GM18858 (cell line): ENCODE results near the gene FRMD3.
"Not testable (repeated sequence)": the region's sequence is repeated elsewhere in the genome, so short reads cannot be mapped to it uniquely, and the experiment has no call there.

Experiments
- ATAC-seq: cut with Tn5 transposase; IDR thresholded peaks from one replicate; pipeline ENCODE4 v1.9.1; 2021; ENCODE audit not compliant: unreplicated experiment

The FRMD3 gene

GRCh38 chr9:83396813-83397212 lies 141.4 kb downstream of the FRMD3 start:
- ATAC-seq, result no peak

GRCh38 chr9:83396342-83396741 lies 141.9 kb downstream of the FRMD3 start:
- no peak for ATAC-seq

GRCh38 chr9:83392228-83392627 lies 146.0 kb downstream of the FRMD3 start:
- ATAC-seq, result no peak

- no peak for ATAC-seq
These were observed 149.9 kb downstream of the FRMD3 start for GRCh38 chr9:83388346-83388745.

GRCh38 chr9:83387401-83388185 lies 150.6 kb downstream of the FRMD3 start:
- ATAC-seq, result no peak

GRCh38 chr9:83385317-83385716 lies 152.9 kb downstream of the FRMD3 start:
- ATAC-seq, result no peak

- no peak for ATAC-seq
These were observed 154.0 kb downstream of the FRMD3 start for GRCh38 chr9:83384214-83384613.

- ATAC-seq, result no peak
These were observed 155.2 kb downstream of the FRMD3 start for GRCh38 chr9:83383034-83383433.

GRCh38 chr9:83382421-83382820 lies 155.8 kb downstream of the FRMD3 start:
- no peak for ATAC-seq

GRCh38 chr9:83379045-83379444 lies 159.2 kb downstream of the FRMD3 start:
- no peak for ATAC-seq

GRCh38 chr9:83372957-83373356 lies 165.2 kb downstream of the FRMD3 start:
- no peak for ATAC-seq

GRCh38 chr9:83367326-83367725 lies 170.9 kb downstream of the FRMD3 start:
- ATAC-seq, result no peak

GRCh38 chr9:83362341-83362995 lies 175.7 kb downstream of the FRMD3 start:
- ATAC-seq, result no peak

- no peak for ATAC-seq
These were observed 179.2 kb downstream of the FRMD3 start for GRCh38 chr9:83359039-83359438.

- not testable (repeated sequence) for ATAC-seq
These were observed 179.7 kb downstream of the FRMD3 start for GRCh38 chr9:83358493-83358892.

- ATAC-seq, result no peak
These were observed 182.5 kb downstream of the FRMD3 start for GRCh38 chr9:83355729-83356151.

GRCh38 chr9:83355024-83355444 lies 183.2 kb downstream of the FRMD3 start:
- no peak for ATAC-seq

- no peak for ATAC-seq
These were observed 189.2 kb downstream of the FRMD3 start for GRCh38 chr9:83349031-83349430.

GRCh38 chr9:83346655-83347420 lies 191.4 kb downstream of the FRMD3 start:
- ATAC-seq, result no peak

GRCh38 chr9:83343366-83343999 lies 194.7 kb downstream of the FRMD3 start:
- ATAC-seq, result no peak

GRCh38 chr9:83342731-83343130 lies 195.5 kb downstream of the FRMD3 start:
- no peak for ATAC-seq
